ENCODE measurements around the gene RAB40C.

RAB40C gene

DNA sequence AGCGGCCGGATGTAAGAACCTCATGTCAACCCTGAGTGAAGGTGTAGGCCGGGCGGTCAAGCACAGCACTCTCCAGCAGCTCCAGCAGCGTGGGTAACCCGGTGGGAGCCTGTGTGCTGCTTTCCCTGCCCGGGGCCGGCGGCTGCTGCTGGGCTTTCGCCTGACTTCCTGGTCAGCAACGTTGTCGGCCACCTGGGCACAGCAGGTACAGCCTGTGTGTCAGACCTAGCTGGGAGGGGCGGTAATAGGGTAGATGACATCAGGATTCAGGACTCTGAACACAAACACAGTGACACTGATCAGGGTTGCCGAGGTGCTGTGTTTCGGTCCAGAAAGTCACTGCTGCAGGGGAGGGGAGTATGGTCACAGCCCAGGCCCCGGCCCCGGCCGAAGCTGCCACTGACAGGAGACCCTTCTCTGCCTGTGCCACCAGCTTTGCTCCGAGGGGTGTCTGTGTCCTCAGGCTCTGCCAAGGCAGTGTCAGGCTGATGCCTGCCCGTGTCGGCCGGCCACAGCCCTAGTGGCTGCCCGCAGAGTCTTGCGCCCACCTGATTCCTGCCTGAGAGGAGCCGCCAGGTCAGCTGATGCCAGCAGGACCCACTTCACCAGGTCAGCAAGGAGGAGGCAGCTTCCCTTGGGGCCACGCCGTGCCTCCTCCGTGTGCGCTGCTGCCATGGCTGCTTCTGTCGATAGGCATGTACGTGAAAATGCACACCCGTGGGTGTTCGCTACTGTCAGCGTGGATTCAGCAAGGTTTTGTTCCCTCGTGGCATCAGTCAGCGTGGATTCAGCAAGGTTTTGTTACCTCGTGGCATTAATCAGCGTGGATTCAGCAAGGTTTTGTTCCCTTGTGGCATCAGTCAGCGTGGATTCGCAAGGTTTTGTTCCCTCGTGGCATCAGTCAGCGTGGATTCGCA lies 9.2 kb downstream of the RAB40C start:
- Histone ChIP-seq H3K36me3 (ENCODE audit: control insufficient read depth, insufficient read depth, low read length) (no peaks in the 10 kb centered on the region), H4K5ac (ENCODE audit: low read length) (no peak overlapping the region), H3K23ac (ENCODE audit: low read length) (no peak overlapping the region), H2BK120ac (ENCODE audit: low read depth, low read length) (no peak overlapping the region), H3K4ac (ENCODE audit: low read depth, low read length) (no peak overlapping the region), H3K18ac (ENCODE audit: low read length) (no peak overlapping the region), H3K4me3 (ENCODE audit: low read length) (no peak overlapping the region), H4K8ac (ENCODE audit: low read depth, low read length) (no peak overlapping the region), H2BK15ac (replicated peaks; ENCODE audit: low read depth) (no peak overlapping the region), H3K9ac (ENCODE audit: low read length) (no peak overlapping the region), H3K56ac (ENCODE audit: low read length) (no peak overlapping the region), H3K4me1 (ENCODE audit: control insufficient read depth, low read depth, low read length) (no peaks in the 10 kb centered on the region), H3K27ac (ENCODE audit: low read depth, low read length) (no peak overlapping the region), H3K4me2 (ENCODE audit: low read length) (no peak overlapping the region), H3K27me3 (ENCODE audit: insufficient read depth, low read length, poor library complexity) (no peaks in the 10 kb centered on the region), H2AK5ac (ENCODE audit: low read length) (no peak overlapping the region), H3K79me1 (ENCODE audit: low read length) (peaks cover 9% of the 10 kb centered on the region), H2BK5ac (ENCODE audit: low read length) (no peak overlapping the region), H3K79me2 (ENCODE audit: control insufficient read depth, insufficient read depth, low read length) (no peaks in the 10 kb centered on the region)
- WGBS (ENCODE audit: extremely low coverage, insufficient coverage, low lambda C conversion rate), result no CpG with 5 or more reads among the region's 43 CpGs
- DNase-seq, result no peak

DNA sequence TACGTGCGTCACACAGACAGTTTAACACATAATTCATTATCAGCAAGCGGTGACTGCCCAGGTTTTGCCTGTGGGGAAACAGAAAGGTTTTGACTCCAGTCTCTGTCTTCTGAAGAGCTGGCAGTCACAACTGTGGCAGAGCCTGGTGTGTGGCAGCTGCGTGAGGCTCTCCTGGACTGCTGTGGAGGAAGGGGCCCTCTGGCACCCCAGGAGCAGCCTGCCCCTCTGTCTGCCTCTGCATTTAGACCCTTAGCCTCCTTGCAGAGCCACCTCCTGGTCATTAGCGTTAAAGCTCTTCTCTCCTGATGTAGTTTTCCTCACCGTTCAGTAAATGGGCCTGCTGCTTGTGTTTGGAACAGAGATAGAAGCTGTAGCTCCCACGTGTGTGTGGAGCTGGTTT lies 10.9 kb downstream of the RAB40C start:
- Histone ChIP-seq H2BK5ac (ENCODE audit: low read length) (no peak overlapping the region), H3K23ac (ENCODE audit: low read length) (no peak overlapping the region), H4K8ac (ENCODE audit: low read depth, low read length) (no peak overlapping the region), H3K56ac (ENCODE audit: low read length) (no peak overlapping the region), H3K4me1 (ENCODE audit: control insufficient read depth, low read depth, low read length) (no peaks in the 10 kb centered on the region), H2BK15ac (replicated peaks; ENCODE audit: low read depth) (no peak overlapping the region), H3K27ac (ENCODE audit: low read depth, low read length) (no peak overlapping the region), H3K4me2 (ENCODE audit: low read length) (no peak overlapping the region), H3K4ac (ENCODE audit: low read depth, low read length) (no peak overlapping the region), H3K4me3 (ENCODE audit: low read length) (no peak overlapping the region), H3K27me3 (ENCODE audit: insufficient read depth, low read length, poor library complexity) (no peaks in the 10 kb centered on the region), H3K18ac (ENCODE audit: low read length) (no peak overlapping the region), H4K5ac (ENCODE audit: low read length) (no peak overlapping the region), H3K36me3 (ENCODE audit: control insufficient read depth, insufficient read depth, low read length) (no peaks in the 10 kb centered on the region), H3K79me2 (ENCODE audit: control insufficient read depth, insufficient read depth, low read length) (peaks cover 2% of the 10 kb centered on the region), H3K79me1 (ENCODE audit: low read length) (peaks cover 8% of the 10 kb centered on the region), H3K9ac (ENCODE audit: low read length) (no peak overlapping the region), H2AK5ac (ENCODE audit: low read length) (no peak overlapping the region), H2BK120ac (ENCODE audit: low read depth, low read length) (no peak overlapping the region)
- no CpG with 5 or more reads among the region's 7 CpGs for WGBS (ENCODE audit: extremely low coverage, insufficient coverage, low lambda C conversion rate)
- DNase-seq, result peak; percentile 57

GRCh38 chr16:603933-604332 lies 14.1 kb downstream of the RAB40C start:
- Histone ChIP-seq H2BK120ac (ENCODE audit: low read depth, low read length) (no peak overlapping the region), H4K8ac (ENCODE audit: low read depth, low read length) (no peak overlapping the region), H3K79me2 (ENCODE audit: control insufficient read depth, insufficient read depth, low read length) (peaks cover 2% of the 10 kb centered on the region), H3K18ac (ENCODE audit: low read length) (no peak overlapping the region), H3K9ac (ENCODE audit: low read length) (no peak overlapping the region), H3K4me1 (ENCODE audit: control insufficient read depth, low read depth, low read length) (peaks cover 2% of the 10 kb centered on the region), H2AK5ac (ENCODE audit: low read length) (no peak overlapping the region), H2BK5ac (ENCODE audit: low read length) (no peak overlapping the region), H3K27ac (ENCODE audit: low read depth, low read length) (no peak overlapping the region), H3K4me3 (ENCODE audit: low read length) (no peak overlapping the region), H3K27me3 (ENCODE audit: insufficient read depth, low read length, poor library complexity) (no peaks in the 10 kb centered on the region), H3K4ac (ENCODE audit: low read depth, low read length) (no peak overlapping the region), H2BK15ac (replicated peaks; ENCODE audit: low read depth) (no peak overlapping the region), H3K4me2 (ENCODE audit: low read length) (no peak overlapping the region), H3K79me1 (ENCODE audit: low read length) (peaks cover 3% of the 10 kb centered on the region), H4K5ac (ENCODE audit: low read length) (no peak overlapping the region), H3K23ac (ENCODE audit: low read length) (no peak overlapping the region), H3K56ac (ENCODE audit: low read length) (no peak overlapping the region), H3K36me3 (ENCODE audit: control insufficient read depth, insufficient read depth, low read length) (no peaks in the 10 kb centered on the region)
- no CpG with 5 or more reads among the region's 5 CpGs for WGBS (ENCODE audit: extremely low coverage, insufficient coverage, low lambda C conversion rate)
- DNase-seq, result no peak

DNA sequence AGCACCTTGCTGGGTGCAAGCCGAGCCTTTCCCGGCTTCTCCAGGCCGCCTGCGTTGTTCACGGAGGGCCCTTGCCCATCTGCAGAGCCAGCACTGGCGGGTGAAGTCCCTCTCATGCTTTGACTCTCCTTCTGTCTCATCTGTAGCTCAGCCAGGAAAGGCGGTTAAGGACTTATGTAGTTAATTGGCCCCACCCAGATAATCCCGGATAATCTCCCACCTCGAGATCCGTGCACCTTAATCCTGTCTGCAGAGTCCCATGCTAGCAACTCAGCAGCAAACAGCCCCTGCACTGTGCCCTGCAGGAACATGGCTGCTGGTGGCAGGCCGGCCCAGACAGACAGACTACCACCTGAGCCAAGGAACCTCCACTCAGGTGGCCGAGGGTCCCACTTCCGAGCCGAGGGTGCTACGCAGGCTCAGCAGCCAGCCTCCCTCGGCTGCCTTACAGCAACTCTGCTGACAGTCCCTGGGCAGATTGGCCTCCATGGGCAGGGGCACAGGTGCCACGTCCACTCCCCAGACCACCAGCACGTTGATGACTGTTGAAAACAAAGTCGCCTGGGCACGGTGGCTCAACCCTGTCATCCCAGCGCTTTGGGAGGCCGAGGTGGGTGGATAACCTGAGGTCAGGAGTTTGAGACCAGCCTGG lies 16.9 kb downstream of the RAB40C start:
- no peak overlapping the region for H3K23ac ChIP-seq (ENCODE audit: low read length)
- peaks cover 3% of the 10 kb centered on the region for H3K79me1 ChIP-seq (ENCODE audit: low read length)
- H3K18ac ChIP-seq (ENCODE audit: low read length), result no peak overlapping the region
- no peak overlapping the region for H3K4ac ChIP-seq (ENCODE audit: low read depth, low read length)
- peaks cover 2% of the 10 kb centered on the region for H3K79me2 ChIP-seq (ENCODE audit: control insufficient read depth, insufficient read depth, low read length)
- no peak overlapping the region for H4K8ac ChIP-seq (ENCODE audit: low read depth, low read length)
- no peak overlapping the region for H2BK15ac ChIP-seq (replicated peaks; ENCODE audit: low read depth)
- DNase-seq, result no peak
- H3K56ac ChIP-seq (ENCODE audit: low read length), result no peak overlapping the region
- no peaks in the 10 kb centered on the region for H3K36me3 ChIP-seq (ENCODE audit: control insufficient read depth, insufficient read depth, low read length)
- no peak overlapping the region for H2AK5ac ChIP-seq (ENCODE audit: low read length)
- H3K4me2 ChIP-seq (ENCODE audit: low read length), result no peak overlapping the region
- H3K27ac ChIP-seq (ENCODE audit: low read depth, low read length), result no peak overlapping the region
- no CpG with 5 or more reads among the region's 22 CpGs for WGBS (ENCODE audit: extremely low coverage, insufficient coverage, low lambda C conversion rate)
- H2BK5ac ChIP-seq (ENCODE audit: low read length), result no peak overlapping the region
- H3K9ac ChIP-seq (ENCODE audit: low read length), result no peak overlapping the region
- no peak overlapping the region for H2BK120ac ChIP-seq (ENCODE audit: low read depth, low read length)
- peaks cover 2% of the 10 kb centered on the region for H3K4me1 ChIP-seq (ENCODE audit: control insufficient read depth, low read depth, low read length)
- H3K27me3 ChIP-seq (ENCODE audit: insufficient read depth, low read length, poor library complexity), result no peaks in the 10 kb centered on the region
- H4K5ac ChIP-seq (ENCODE audit: low read length), result no peak overlapping the region
- H3K4me3 ChIP-seq (ENCODE audit: low read length), result no peak overlapping the region

GRCh38 chr16:608019-608418 lies 18.2 kb downstream of the RAB40C start:
- Histone ChIP-seq H2BK120ac (ENCODE audit: low read depth, low read length) (no peak overlapping the region), H3K4me3 (ENCODE audit: low read length) (no peak overlapping the region), H2BK15ac (replicated peaks; ENCODE audit: low read depth) (no peak overlapping the region), H3K27me3 (ENCODE audit: insufficient read depth, low read length, poor library complexity) (no peaks in the 10 kb centered on the region), H3K56ac (ENCODE audit: low read length) (no peak overlapping the region), H3K79me2 (ENCODE audit: control insufficient read depth, insufficient read depth, low read length) (peaks cover 2% of the 10 kb centered on the region), H3K18ac (ENCODE audit: low read length) (no peak overlapping the region), H3K4ac (ENCODE audit: low read depth, low read length) (no peak overlapping the region), H3K9ac (ENCODE audit: low read length) (no peak overlapping the region), H4K8ac (ENCODE audit: low read depth, low read length) (no peak overlapping the region), H3K23ac (ENCODE audit: low read length) (no peak overlapping the region), H3K4me2 (ENCODE audit: low read length) (no peak overlapping the region), H2BK5ac (ENCODE audit: low read length) (no peak overlapping the region), H3K4me1 (ENCODE audit: control insufficient read depth, low read depth, low read length) (peaks cover 2% of the 10 kb centered on the region), H4K5ac (ENCODE audit: low read length) (no peak overlapping the region), H3K27ac (ENCODE audit: low read depth, low read length) (no peak overlapping the region), H3K79me1 (ENCODE audit: low read length) (peaks cover 3% of the 10 kb centered on the region), H2AK5ac (ENCODE audit: low read length) (no peak overlapping the region), H3K36me3 (ENCODE audit: control insufficient read depth, insufficient read depth, low read length) (no peaks in the 10 kb centered on the region)
- WGBS (ENCODE audit: extremely low coverage, insufficient coverage, low lambda C conversion rate), result no CpG with 5 or more reads among the region's 10 CpGs
- peak; percentile 52 for DNase-seq

Measured in mesendoderm (in vitro differentiated cells).